ENCODE measurements around the gene PI16. TPM values are rescaled to one million over a fixed set of nuclear protein-coding genes. Genes with fewer than 3 reads are reported as not detected.

Gene PI16
- total and polyA plus RNA-seq, 2 donors from 2014 or later = 1.7 to 3.5 TPM

DNA sequence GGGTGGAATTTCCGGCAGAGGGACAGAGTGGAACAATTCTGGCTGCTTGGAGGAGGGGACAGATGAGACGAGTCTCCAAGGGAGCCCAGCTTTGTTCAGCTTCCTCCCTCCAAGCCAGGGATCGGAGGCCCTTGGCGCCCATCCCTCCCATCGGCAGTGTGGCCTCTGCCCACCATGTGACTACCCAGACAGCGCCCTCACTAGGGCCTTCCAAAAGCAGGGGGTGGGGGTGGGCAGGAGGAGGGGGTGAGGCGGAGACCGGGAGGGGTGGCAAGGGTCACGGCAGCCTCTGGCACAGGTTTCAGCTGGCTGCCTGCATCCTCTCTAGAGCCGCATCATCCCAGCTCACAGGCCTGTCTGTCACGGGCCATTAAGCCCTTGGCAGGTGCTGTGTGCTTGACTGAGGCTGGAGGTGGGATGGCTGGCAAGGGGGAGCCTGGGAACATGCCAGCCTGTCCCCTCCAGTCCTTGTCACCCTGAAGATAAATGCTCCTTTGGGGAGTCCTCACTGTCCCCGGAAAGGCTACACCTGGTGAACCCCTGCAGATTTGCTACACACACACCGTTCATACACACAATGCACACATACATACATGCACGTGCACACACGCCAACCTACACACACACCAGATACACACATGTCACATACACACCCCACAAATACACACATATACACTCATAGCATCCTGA, 44.7 kb downstream of the PI16 start:
- Histone ChIP-seq H3K9ac (ENCODE audit: low read length in 3 of 3) (no peak overlapping the region), H3K4me1 (ENCODE audit: control insufficient read depth in 2 of 3, insufficient read depth in 2 of 3, low read depth in 1 of 3, low read length in 3 of 3) (peaks cover 2 to 22% (median 20%) of the 10 kb centered on the region in 3 donors), H3K36me3 (ENCODE audit: control insufficient read depth in 2 of 3, insufficient read depth in 3 of 3, low read length in 3 of 3) (no peaks in the 10 kb centered on the region), H3K27ac (ENCODE audit: low read depth in 2 of 2, low read length in 2 of 2) (peak overlapping the region; percentile 90 to 93), H3K27me3 (ENCODE audit: control insufficient read depth, insufficient read depth, low read length) (no peaks in the 10 kb centered on the region), H3K9me3 (ENCODE audit: control insufficient read depth in 2 of 3, insufficient read depth in 1 of 3, low read length in 3 of 3) (no peaks in the 10 kb centered on the region), H3K4me3 (ENCODE audit: low read length in 3 of 3) (no peak overlapping the region)
- intact Hi-C loops (cut with DNase I) = no loop called here
- no peak for TF ChIP-seq CTCF (IDR thresholded peaks at IDR 0.05; ENCODE audit: borderline replicate concordance, extremely low read depth, insufficient read depth)
- peak in 4 of 5 donors; percentile 95 to 96 (median 96) for DNase-seq
- FAIRE-seq = no peak

DNA sequence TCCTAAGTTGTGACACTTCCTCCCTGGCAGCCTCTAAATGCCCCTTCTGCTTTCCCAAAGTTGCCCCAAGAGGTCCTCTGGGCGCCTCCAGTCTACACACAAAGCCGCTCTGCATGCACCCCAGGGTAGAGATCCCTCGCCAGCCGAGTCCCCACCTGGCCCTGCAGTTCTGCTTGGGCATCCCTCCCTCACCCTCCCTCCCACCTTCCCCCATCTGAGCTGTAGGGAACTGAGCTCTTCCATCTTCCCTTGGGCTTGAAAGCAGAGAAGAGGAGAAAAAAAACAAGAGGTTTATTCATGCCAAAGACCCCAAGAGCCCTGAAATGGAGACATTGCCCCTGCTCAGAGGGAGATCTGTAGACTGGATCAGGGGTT, 45.2 kb downstream of the PI16 start:
- no peak for TF ChIP-seq CTCF (IDR thresholded peaks at IDR 0.05; ENCODE audit: borderline replicate concordance, extremely low read depth, insufficient read depth)
- no peak overlapping the region for H3K4me3 ChIP-seq (ENCODE audit: low read length in 3 of 3)
- H3K27ac ChIP-seq (ENCODE audit: low read depth in 2 of 2, low read length in 2 of 2) = no peak overlapping the region
- DNase-seq = peak in 2 of 5 donors; percentile 49 to 56
- H3K9ac ChIP-seq (ENCODE audit: low read length in 3 of 3) = no peak overlapping the region
- H3K36me3 ChIP-seq (ENCODE audit: control insufficient read depth in 2 of 3, insufficient read depth in 3 of 3, low read length in 3 of 3) = no peaks in the 10 kb centered on the region
- no peaks in the 10 kb centered on the region for H3K27me3 ChIP-seq (ENCODE audit: control insufficient read depth, insufficient read depth, low read length)
- FAIRE-seq = no peak
- intact Hi-C loops (cut with DNase I) = no loop called here
- peaks cover 2 to 22% (median 20%) of the 10 kb centered on the region in 3 donors for H3K4me1 ChIP-seq (ENCODE audit: control insufficient read depth in 2 of 3, insufficient read depth in 2 of 3, low read depth in 1 of 3, low read length in 3 of 3)
- no peaks in the 10 kb centered on the region for H3K9me3 ChIP-seq (ENCODE audit: control insufficient read depth in 2 of 3, insufficient read depth in 1 of 3, low read length in 3 of 3)

- Histone ChIP-seq H3K9me3 (ENCODE audit: control insufficient read depth in 2 of 3, insufficient read depth in 1 of 3, low read length in 3 of 3) (no peaks in the 10 kb centered on the region), H3K36me3 (ENCODE audit: control insufficient read depth in 2 of 3, insufficient read depth in 3 of 3, low read length in 3 of 3) (no peaks in the 10 kb centered on the region), H3K27ac (ENCODE audit: low read depth in 2 of 2, low read length in 2 of 2) (no peak overlapping the region), H3K4me3 (ENCODE audit: low read length in 3 of 3) (no peak overlapping the region), H3K9ac (ENCODE audit: low read length in 3 of 3) (no peak overlapping the region), H3K27me3 (ENCODE audit: control insufficient read depth, insufficient read depth, low read length) (no peaks in the 10 kb centered on the region), H3K4me1 (ENCODE audit: control insufficient read depth in 2 of 3, insufficient read depth in 2 of 3, low read depth in 1 of 3, low read length in 3 of 3) (peaks cover 0 to 5% (median 4%) of the 10 kb centered on the region in 3 donors)
- intact Hi-C loops (cut with DNase I) = no loop called here
- no peak for FAIRE-seq
- no peak for TF ChIP-seq CTCF (IDR thresholded peaks at IDR 0.05; ENCODE audit: borderline replicate concordance, extremely low read depth, insufficient read depth)
- peak in 3 of 5 donors; percentile 31 to 50 (median 34) for DNase-seq
Measured at GRCh38 chr6:37004044-37004980, 49.8 kb downstream of the PI16 start.
